ENCODE results near the gene SRSF7.
"Not testable (repeated sequence)": the region's sequence is repeated elsewhere in the genome, so short reads cannot be mapped to it uniquely, and the experiment has no call there.

SRSF7 gene

DNA sequence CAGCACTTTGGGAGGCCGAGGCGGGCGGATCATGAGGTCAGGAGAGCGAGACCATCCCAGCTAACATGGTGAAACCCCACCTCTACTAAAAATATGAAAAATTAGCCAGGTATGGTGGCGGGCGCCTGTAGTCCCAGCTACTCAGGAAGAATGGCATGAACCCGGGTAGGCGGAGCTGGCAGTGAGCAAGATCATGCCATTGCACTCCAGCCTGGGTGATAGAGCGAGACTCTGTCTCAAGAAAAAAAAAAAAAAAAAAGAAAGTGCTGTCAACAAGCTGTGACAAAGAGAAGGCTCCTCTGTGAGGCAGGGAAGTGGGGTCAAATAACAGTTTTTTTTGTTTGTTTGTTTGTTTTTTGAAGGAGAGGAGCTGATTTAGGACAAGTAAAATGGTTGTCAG is 42.7 kb downstream of the SRSF7 start:
- peaks cover 14% of the 10 kb centered on the region for H3K4me1 Mint-ChIP-seq
- not testable (repeated sequence) for H3K9me3 Mint-ChIP-seq, ATAC-seq, H3K27me3 Mint-ChIP-seq, H3K4me3 Mint-ChIP-seq
- peak overlapping the region; percentile 38 for H3K27ac Mint-ChIP-seq
- peaks cover 13% of the 10 kb centered on the region for H3K36me3 Mint-ChIP-seq

DNA sequence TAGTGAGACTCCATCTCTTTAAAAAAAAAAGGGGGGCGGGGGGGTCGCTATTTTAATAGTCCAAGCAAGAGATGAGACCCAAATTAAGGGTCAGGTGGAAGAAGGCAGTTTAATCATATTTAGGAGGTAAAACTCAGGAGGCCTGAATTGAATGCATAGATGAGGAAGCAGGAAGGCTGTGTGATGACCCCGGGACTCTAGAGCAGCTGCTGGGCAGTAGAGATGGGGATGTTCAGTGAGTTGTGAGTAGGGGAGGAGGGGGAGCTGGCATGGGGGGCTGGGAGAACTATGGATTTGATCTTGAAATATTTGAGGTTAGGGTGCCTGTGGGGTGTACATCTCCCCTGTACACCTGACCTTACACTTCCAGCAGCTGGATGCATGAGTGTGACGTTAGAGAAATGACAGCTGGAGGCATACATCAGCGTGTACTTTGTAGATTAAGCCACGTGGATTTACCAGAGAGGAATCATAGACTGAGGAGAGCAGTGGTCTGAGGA is 44.3 kb downstream of the SRSF7 start:
- peaks cover 20% of the 10 kb centered on the region for H3K36me3 Mint-ChIP-seq
- H3K9me3 Mint-ChIP-seq: peaks cover 4% of the 10 kb centered on the region
- no peak overlapping the region for H3K27ac Mint-ChIP-seq
- no peaks in the 10 kb centered on the region for H3K27me3 Mint-ChIP-seq
- no peak for ATAC-seq
- H3K4me3 Mint-ChIP-seq: no peak overlapping the region
- peaks cover 14% of the 10 kb centered on the region for H3K4me1 Mint-ChIP-seq

- Mint-ChIP-seq H3K27me3 (no peaks in the 10 kb centered on the region), H3K36me3 (peaks cover 26% of the 10 kb centered on the region), H3K4me3 (no peak overlapping the region), H3K9me3 (peaks cover 3% of the 10 kb centered on the region), H3K27ac (no peak overlapping the region), H3K4me1 (peaks cover 10% of the 10 kb centered on the region)
- no peak for ATAC-seq
Measured at GRCh38 chr2:38704664-38705063, 46.5 kb downstream of the SRSF7 start.

- H3K4me1 Mint-ChIP-seq, H3K4me3 Mint-ChIP-seq, H3K9me3 Mint-ChIP-seq, ATAC-seq, H3K27me3 Mint-ChIP-seq, H3K27ac Mint-ChIP-seq: not testable (repeated sequence)
- H3K36me3 Mint-ChIP-seq: peaks cover 26% of the 10 kb centered on the region
Measured at GRCh38 chr2:38703336-38703735, 47.8 kb downstream of the SRSF7 start.

DNA sequence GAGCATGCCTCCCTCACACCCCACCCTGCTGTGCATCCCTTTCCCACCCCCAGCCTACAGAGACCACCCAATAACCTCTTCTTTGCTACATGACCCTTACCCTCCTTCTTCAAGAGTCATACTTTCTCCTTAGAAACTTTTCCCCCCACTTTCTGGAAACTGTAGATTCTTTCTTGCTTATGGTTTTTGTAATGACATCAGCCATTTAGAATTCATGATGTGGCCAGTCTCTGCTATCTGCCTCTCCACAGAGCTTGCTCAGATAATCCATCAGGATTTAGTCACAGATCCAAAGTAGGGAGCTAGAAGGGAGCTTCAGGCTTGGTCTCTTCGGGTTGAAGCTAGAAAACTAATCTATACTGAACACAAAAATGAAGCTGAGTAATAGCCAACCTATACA is 48.7 kb downstream of the SRSF7 start:
- no peaks in the 10 kb centered on the region for H3K4me1 Mint-ChIP-seq

GRCh38 chr2:38701542-38701941 is 49.6 kb downstream of the SRSF7 start:
- Mint-ChIP-seq H3K9me3 (peaks cover 3% of the 10 kb centered on the region), H3K4me1 (no peaks in the 10 kb centered on the region), H3K4me3 (no peak overlapping the region), H3K27ac (no peak overlapping the region), H3K27me3 (no peaks in the 10 kb centered on the region), H3K36me3 (peaks cover 29% of the 10 kb centered on the region)
- no peak for ATAC-seq

More for the DNA sequence above, 48.7 kb downstream of the SRSF7 start:
- ATAC-seq: no peak
- Mint-ChIP-seq H3K4me3 (no peak overlapping the region), H3K27me3 (no peaks in the 10 kb centered on the region), H3K27ac (no peak overlapping the region), H3K9me3 (peaks cover 3% of the 10 kb centered on the region), H3K36me3 (peaks cover 26% of the 10 kb centered on the region)

- no peaks in the 10 kb centered on the region for H3K27me3 Mint-ChIP-seq
- no peak overlapping the region for H3K4me3 Mint-ChIP-seq
- H3K36me3 Mint-ChIP-seq: peaks cover 33% of the 10 kb centered on the region
- no peaks in the 10 kb centered on the region for H3K4me1 Mint-ChIP-seq
- ATAC-seq: no peak
- H3K9me3 Mint-ChIP-seq: peaks cover 3% of the 10 kb centered on the region
- H3K27ac Mint-ChIP-seq: no peak overlapping the region
Measured at GRCh38 chr2:38700881-38701458, 50.2 kb downstream of the SRSF7 start.

DNA sequence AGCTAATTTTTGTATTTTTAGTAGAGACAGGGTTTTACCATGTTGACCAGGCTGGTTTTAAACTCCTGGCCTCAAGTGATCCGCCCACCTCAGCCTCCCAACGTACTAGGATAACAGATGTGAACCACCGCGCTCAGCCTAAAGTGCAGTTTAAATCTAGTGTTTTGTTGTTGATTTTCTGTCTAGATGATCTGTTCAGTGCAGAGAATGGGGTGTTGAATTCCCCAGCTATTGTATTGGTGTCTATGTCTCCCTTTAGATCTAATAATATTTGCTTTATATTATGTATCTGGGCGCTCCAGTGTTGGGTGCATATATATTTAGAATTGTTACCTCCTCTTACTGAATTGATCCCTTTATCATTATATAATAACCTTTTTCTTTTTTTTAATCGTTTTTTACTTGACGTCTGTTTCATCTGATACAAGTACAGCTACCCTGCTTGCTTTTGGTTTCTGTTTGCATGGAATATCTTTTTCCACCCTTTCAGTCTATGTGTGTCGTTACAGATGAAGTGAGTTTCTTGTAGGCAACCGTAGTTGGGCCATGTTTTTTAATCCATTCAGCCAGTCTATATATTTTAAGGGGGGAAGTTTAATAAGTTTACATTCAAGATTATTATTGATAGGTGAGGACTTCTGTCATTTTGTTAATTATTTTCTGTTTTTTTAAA is 50.9 kb downstream of the SRSF7 start:
- Mint-ChIP-seq H3K36me3 (peaks cover 30% of the 10 kb centered on the region), H3K27ac (no peak overlapping the region), H3K9me3 (peaks cover 3% of the 10 kb centered on the region), H3K27me3 (no peaks in the 10 kb centered on the region), H3K4me3 (no peak overlapping the region), H3K4me1 (no peaks in the 10 kb centered on the region)
- ATAC-seq: no peak

DNA sequence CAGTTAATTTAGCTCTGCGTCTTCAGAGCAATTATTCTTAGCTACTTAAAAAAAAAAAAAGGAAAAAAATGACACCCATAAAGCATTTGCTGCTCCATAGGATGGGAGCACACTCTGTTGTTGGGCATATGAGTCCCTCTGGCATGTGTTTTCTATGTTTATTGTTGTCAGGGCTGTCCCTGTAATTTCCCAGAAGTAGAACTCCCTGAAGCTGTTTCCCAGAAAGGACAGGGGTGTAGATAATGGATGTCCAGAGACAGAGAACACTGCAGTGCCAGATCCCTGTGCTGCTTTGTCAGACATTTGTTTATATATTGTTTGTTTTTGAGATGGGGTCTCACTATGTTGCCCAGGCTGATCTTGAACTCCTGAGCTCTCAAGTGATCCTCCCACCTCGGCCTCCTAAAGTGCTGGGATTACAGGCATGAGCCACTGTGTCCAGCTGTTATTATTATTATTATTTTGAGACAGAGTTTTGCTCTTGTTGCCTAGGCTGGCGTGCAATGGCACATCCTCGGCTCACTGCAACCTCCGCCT is 52.6 kb downstream of the SRSF7 start:
- ATAC-seq: no peak
- Mint-ChIP-seq H3K9me3 (peaks cover 3% of the 10 kb centered on the region), H3K4me1 (peaks cover 10% of the 10 kb centered on the region), H3K36me3 (peaks cover 27% of the 10 kb centered on the region), H3K27me3 (no peaks in the 10 kb centered on the region), H3K4me3 (no peak overlapping the region), H3K27ac (no peak overlapping the region)

- peaks cover 33% of the 10 kb centered on the region for H3K36me3 Mint-ChIP-seq
- H3K9me3 Mint-ChIP-seq: peaks cover 3% of the 10 kb centered on the region
- H3K27me3 Mint-ChIP-seq: no peaks in the 10 kb centered on the region
- ATAC-seq: no peak
- no peak overlapping the region for H3K27ac Mint-ChIP-seq
- H3K4me3 Mint-ChIP-seq: no peak overlapping the region
- H3K4me1 Mint-ChIP-seq: peaks cover 17% of the 10 kb centered on the region
Measured at GRCh38 chr2:38697116-38697840, 53.9 kb downstream of the SRSF7 start.
